HG02884 (cell line): ENCODE results near the gene GNB3.

Experiments
- ATAC-seq: cut with Tn5 transposase; IDR thresholded peaks from one replicate; pipeline ENCODE4 v1.9.1; 2021; ENCODE audit warnings: mild to moderate bottlenecking, moderate library complexity; ENCODE audit not compliant: unreplicated experiment

The GNB3 gene

DNA sequence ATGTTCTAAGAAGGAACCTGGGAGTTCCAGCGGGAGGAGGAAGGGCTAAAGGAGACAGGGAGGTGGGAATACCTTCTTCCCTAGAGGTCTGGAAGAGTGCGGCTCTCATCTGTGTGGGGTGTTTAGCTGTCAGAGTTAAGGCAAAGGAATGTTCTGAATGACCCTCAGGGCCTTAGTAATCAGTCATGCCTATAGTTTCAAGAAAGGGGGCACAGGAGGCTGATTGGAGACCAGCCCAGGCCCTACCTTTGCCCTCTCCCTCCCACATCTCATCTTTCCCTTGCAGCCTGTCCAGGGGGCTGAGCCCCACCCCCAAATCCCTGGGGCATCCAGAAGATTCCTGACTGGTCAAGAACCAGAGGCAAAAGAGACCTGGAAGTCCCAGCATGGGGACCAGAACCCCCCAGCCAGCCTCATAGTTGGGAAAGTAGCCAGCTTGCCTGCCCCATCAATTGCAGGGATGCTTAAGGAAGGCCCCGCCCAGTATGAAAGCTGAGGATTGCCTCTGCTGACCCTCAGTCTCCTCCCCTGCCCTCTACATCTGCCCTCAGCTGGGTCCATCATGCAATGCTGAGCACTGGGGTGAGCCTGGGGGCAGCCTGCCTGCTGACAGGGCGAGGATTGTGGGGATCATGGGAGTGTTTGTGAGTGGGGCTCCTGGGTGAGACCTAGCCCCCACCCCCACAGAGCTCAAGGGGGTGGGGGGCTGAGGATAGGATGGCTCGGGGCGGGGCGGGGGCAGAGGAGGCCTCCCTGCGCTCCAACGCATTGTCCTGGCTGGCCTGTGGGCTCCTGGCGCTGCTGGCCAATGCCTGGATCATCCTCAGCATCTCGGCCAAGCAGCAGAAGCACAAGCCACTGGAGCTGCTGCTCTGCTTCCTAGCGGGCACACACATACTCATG lies 17.3 kb upstream of the GNB3 start:
- ATAC-seq: no peak

DNA sequence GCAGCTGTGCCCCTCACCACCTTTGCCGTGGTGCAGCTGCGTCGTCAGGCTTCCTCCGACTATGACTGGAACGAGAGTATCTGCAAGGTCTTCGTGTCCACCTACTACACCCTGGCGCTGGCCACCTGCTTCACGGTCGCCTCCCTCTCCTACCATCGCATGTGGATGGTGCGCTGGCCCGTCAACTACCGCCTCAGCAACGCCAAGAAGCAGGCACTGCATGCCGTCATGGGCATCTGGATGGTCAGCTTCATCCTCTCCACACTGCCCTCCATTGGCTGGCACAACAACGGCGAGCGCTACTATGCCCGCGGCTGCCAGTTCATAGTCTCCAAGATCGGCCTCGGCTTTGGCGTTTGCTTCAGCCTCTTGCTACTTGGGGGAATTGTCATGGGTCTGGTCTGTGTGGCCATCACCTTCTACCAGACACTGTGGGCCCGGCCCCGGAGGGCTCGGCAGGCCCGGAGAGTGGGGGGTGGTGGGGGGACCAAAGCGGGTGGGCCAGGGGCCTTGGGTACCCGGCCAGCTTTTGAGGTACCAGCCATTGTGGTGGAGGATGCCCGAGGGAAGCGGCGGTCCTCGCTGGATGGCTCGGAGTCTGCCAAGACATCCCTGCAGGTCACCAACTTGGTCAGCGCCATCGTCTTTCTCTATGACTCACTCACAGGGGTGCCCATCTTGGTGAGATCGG lies 16.5 kb upstream of the GNB3 start:
- no peak for ATAC-seq

DNA sequence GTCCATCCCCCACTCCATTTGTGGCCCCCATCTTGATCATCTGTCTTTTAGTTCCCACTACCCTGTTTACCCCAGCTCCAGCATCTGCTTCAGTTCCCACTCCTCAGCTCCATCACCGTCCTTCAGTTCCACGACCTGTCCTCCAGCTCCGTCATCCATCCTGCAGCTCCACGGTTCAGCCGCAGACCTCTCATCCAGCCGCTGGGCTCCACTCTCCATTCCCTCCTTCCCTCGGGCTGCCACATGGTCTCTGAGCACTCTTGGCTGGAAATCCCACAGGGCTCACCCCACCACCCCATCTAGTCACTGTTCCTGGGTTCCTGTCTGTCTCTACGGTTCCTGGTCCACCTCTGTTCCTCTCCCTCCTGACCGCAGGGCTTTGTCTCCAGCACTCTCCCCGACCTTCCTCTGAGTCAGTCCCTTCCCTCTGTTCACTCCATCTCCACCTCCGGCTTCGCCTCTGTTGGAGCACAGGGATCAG lies 15.8 kb upstream of the GNB3 start:
- ATAC-seq: no peak

DNA sequence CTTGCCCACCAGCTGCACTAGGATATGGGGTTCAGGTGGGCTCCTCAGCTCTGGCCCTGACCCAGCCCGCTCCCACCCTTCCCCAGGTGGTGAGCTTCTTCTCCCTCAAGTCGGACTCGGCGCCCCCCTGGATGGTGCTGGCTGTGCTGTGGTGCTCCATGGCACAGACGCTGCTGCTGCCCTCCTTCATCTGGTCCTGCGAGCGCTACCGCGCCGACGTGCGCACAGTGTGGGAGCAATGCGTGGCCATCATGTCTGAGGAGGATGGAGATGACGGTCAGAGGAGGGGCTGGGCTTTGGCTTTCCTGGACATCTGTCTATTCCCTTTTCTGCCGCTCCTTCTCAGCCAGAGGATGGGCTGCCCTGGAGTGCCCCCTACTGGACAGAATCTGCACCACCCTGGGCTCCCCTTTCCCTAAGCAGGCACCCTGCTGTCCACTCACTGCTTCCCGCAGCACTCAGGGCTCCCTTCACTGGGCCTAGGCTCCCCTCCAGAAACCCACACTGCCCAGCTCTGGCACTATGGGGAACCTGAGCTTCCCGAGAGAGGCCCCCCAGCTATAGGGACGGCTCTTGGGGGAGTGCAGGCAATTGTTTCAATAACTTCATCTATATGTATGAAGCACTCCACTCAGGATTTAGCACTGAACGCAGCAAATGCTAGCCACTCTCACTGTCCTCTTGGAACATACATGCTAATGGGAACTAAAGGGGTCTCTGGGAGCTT lies 15.2 kb upstream of the GNB3 start:
- no peak for ATAC-seq

DNA sequence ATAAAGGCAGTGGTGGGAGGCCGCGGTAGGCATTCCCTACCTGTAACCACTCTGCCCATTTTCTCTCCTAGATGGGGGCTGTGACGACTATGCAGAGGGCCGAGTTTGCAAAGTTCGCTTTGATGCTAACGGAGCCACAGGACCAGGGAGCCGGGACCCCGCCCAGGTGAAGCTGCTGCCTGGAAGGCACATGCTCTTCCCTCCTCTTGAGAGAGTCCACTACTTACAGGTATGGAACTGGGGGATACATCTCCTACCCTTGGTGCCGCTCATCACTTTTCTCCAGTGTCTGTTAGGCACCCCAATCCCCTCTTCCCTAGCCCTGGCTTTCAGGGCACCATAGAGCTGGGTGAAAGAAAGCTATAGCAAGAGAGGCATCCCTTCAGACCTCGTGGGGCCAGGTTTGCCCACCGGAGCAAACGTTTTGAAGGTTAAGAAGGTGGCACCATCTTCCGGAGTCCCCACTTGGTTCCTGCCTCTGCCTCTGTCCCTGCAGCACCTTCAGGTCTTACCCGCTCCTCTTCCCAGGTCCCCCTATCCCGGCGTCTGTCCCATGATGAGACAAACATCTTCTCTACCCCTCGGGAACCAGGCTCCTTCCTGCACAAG lies 14.5 kb upstream of the GNB3 start:
- ATAC-seq: no peak

DNA sequence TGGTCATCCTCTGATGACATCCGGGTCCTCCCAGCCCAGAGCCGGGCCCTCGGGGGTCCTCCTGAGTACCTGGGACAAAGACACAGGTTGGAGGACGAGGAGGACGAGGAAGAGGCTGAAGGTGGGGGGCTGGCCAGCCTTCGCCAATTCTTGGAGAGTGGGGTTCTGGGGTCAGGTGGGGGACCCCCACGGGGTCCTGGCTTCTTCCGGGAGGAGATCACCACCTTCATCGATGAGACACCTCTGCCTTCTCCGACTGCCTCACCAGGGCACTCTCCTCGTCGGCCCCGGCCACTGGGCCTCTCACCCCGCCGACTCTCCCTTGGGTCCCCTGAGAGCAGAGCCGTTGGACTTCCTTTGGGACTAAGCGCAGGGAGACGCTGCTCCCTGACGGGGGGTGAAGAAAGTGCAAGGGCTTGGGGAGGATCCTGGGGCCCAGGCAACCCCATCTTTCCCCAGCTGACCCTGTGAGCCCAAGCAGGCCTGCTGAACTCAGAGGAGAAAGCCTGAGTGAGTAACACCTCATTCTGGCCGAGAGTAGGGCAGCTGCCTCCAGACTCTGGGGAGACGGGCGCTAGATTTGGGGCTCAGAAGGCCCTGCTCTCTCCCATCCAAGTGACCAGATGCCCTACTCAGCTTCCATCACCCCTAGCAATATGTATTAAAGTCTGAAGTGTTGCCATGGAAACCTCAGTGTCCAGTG lies 13.8 kb upstream of the GNB3 start:
- no peak for ATAC-seq

DNA sequence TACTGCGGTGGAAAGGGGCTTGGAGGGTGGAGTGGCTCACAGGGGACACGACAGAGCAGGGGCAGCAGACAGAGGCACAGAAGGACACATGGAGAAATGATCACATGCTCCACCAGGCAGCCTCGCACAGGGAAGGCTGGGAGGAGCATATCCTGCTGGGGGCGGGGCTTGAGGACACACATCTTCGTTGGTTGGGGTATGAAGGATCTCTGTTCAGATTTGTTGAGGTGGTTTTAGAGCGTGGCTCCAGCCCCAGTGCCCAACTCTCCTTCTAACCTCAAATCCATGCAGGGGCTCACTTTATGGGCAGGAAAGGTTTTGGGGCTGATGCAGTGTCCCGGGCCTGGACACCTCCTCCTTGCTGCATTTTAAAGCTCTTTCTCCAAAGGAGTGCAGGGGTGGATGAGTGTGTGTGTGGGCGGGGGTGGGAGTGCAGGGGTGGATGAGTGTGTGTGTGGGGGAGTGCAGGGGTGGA lies 13.3 kb upstream of the GNB3 start:
- ATAC-seq: no peak

DNA sequence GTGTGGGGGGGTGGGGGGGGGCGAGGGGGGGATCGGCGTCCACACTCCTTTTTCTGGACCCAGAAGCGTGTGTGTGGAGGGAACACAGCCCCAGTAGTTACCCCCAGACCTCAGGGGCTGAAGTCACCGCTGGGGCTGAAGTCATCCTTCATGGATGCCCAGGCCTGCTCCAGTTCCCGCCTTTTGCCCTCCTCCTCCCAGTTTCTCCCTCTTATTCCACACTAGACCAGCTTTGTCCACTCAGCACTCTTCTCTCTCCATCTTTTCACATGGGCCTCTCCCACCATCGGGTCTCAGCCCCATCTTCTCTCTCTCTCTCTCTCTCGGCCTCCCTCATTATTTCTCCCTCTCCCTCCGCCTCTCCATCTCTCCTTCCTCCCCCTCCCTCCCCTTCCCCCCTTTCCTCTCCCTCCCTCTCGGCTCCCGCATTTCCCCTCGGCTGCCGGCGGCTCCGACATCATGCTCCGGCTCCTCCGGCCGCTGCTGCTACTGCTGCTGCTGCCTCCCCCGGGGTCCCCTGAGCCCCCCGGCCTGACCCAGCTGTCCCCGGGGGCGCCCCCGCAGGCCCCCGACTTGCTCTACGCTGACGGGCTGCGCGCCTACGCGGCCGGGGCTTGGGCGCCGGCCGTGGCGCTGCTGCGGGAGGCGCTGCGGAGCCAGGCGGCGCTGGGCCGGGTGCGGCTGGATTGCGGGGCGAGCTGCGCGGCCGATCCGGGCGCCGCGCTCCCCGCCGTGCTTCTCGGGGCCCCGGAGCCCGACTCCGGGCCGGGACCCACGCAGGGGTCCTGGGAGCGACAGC lies 12.5 kb upstream of the GNB3 start, which contains the start of gene P3H3:
Gene P3H3, plus strand, starts transcription at position 426 of the 799 bp plus-strand sequence. Its CDS starts 34 bp downstream, at position 460.
- no peak for ATAC-seq

DNA sequence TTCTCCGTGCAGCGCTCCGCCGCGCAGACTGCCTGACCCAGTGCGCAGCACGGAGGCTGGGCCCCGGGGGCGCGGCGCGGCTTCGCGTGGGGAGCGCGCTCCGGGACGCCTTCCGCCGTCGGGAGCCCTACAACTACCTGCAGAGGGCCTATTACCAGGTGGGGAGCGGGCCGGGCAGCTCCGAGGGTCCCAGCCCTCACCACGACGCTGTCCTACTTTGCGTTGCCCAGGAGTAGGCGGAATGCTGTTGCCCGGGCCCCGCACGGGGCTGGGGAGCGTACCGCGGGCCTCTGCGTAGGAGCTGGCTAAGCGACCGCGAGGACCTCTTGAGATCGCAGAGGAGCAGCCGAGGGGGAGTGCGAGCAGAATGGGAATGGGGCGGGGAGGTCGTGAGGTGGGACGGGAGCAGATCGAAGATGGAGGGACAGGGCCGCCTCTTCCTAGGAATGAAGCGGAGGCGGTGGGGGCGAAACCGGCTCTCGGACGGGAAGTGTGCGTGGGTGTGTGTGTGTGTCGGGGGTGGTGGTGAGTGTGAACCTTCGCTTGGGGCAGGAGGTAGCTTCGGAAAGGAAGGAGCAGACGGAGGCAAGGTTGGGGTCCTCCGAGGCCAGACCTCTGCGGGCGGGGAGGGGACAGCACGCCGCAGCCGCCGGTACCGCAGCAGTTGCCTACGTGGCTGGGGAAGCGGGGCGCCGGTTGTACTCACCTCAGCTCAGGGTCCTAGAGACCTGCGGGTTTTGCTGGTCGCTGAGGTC lies 11.8 kb upstream of the GNB3 start:
- no peak for ATAC-seq

DNA sequence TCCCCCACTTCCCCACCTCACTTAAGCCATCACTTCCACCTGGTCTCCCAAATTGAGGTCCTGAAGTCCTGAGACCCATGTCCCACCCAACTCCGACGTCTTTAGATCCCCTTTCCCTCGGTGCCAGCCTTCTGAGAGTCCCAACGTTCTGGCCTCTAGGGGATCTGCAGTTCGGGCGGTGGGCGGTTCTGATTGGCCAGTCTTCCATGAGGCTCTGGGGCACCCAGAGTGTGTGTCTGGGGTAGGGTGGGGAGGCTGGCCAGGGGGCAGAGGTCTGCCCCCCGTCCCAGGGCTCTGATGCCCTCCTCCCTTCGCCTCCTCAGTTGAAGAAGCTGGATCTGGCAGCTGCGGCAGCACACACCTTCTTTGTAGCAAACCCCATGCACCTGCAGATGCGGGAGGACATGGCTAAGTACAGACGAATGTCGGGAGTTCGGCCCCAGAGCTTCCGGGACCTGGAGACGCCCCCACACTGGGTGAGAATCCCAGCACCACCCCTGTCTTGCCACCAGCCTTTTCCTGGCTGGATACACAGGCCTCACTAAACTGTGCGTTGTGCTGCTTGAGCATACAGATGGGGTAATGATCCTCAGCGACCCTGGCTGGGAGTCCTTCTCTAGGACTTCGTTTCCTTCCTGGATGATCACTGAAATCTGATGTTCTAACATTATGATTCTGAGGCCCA lies 11.0 kb upstream of the GNB3 start:
- no peak for ATAC-seq

DNA sequence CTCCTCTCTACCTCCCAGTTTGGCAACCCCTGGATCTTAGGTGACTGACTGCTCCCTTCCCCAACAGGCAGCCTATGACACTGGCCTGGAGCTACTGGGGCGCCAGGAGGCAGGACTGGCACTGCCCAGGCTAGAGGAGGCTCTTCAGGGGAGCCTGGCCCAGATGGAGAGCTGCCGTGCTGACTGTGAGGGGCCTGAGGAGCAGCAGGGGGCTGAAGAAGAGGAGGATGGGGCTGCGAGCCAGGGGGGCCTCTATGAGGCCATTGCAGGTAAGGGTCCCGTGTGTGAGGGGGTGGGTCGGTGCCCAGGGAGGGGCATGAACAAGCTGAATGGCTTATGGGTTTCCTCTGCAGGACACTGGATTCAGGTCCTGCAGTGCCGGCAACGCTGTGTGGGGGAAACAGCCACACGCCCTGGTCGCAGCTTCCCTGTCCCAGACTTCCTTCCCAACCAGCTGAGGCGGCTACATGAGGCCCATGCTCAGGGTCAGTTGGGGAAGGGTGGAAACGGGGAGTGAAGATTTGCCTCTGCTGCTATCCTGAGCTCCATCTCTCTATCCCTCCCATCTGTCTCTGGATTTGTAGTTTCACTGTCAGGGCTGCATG lies 10.3 kb upstream of the GNB3 start:
- ATAC-seq: no peak

DNA sequence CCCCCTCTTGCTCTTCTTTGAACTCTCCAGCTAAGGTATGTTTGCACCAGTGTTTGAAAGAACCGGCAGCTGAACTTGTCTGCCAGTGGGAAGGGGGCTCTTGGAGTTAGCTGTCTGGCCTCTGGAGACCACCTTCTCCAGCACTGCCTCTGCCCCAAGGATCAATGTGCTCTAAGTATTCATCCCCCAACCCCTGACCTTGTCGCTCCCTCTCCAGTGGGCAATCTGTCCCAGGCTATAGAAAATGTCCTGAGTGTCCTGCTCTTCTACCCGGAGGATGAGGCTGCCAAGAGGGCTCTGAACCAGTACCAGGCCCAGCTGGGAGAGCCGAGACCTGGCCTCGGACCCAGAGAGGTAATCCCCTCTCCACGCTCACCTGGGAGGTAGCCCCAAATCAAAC lies 9.7 kb upstream of the GNB3 start:
- ATAC-seq: no peak

DNA sequence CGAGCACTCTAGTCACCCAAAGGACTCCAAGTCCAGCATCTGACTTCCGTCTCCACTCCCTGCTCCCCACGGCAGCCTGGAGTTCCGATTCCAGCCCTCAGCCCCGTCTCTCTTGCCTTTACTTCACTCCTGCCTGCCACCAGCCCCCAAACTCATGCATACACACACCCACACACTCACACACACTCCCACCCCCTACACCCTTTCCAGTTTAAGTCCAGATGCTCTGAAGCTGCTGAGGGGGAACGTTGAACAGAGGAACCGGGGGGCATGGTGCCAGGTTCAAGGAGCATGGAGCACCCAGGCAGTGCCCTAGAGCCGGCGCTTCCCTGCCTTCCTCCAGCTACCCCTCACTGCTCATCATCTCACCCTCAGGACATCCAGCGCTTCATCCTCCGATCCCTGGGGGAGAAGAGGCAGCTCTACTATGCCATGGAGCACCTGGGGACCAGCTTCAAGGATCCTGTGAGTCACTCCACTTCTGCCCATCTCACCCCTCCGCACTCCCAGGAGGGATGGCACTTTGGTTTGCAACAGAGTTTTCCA lies 9.2 kb upstream of the GNB3 start:
- ATAC-seq: no peak

DNA sequence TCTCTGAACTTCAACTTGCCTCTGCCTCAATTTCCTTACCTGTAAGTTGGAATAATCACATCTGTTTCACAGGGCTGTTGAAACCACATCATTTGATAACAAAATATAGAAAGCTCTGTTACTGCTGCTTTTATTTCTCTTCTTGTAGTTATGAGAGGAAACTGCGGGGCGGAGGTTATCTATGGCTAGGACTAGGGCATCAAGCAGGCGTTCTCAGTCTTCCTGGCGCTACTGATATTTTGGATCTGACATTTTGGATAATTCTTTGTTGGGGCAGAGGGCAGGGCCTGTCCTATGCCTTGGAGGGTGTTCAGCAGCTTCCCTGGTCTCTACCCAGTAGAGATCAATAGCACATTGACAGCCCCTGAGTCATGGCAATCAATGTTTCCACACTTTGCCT lies 8.6 kb upstream of the GNB3 start:
- no peak for ATAC-seq

DNA sequence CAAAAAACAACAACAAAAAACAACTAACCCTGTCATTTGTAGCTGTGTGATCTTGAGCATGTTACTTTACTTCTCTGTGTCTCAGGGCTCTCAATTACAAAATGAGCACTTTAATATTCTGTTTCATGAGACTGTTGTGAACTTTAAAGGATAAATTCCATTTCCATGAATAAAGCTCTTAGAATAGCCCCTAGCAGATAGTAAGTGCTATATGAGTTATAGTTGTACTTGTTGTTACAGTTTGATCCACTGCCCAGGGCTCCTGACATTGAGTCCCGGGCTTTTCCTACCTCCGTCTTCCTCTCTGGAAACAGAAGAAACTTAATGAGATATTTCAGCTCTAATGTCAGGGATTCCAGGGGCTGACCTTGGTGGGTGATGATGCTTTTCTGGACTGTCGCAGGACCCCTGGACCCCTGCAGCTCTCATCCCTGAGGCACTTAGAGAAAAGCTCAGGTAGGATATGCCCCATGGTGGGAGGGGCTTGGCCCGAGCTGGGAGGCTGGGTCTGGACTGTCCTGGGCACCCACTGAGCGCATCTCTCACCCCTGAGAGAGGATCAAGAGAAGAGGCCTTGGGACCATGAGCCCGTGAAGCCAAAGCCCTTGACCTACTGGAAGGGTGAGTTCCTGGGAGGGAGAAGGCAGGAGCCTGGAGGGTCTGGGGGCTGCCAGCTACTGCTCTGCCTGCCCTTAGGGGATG lies 7.4 kb upstream of the GNB3 start:
- no peak for ATAC-seq

DNA sequence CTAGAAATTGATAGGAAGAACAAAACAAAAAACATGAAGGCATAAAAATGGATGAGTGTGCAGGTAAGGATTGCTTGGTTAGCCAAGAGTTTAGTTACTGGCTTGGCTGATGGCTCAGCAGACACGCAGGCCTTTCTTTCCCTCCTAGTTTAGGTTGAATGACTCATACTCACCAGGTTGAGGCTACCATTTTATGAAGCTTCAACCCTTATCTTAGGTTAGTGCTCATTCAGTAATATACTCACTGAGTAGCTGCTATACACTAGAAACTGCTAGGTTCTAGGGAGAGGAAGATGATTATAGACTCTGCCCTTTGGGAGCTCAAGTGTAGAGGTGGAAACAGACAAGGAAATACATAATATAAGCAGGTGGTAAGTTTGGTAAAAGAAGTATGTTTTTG lies 6.5 kb upstream of the GNB3 start:
- no peak for ATAC-seq

DNA sequence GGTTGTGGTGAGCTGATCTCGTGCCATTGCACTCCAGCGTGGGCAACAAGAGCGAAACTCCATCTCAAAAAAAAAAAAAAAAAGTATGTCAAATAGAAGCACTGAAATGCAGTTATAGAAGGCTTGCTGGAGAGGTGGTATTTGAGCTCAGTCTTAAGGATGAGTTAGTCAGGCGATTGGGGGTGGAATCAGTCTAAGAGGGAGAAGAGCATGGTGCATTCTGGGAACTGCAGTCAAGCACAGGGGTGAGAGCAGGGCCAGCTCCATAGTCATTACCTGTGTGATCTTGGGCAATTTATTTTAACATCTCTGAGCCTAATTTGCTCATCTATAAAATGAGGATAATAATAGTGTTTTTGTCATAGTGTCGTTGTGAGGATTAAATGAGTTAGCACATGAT lies 5.9 kb upstream of the GNB3 start:
- no peak for ATAC-seq
